ENCODE measurements around the gene NR5A2. TPM values are rescaled to one million over a fixed set of nuclear protein-coding genes. Genes with fewer than 3 reads are reported as not detected.

NR5A2 gene
- total and polyA plus RNA-seq, 10 donors: 0.02 to 0.63 (median 0.10) TPM; not detected in 3

DNA sequence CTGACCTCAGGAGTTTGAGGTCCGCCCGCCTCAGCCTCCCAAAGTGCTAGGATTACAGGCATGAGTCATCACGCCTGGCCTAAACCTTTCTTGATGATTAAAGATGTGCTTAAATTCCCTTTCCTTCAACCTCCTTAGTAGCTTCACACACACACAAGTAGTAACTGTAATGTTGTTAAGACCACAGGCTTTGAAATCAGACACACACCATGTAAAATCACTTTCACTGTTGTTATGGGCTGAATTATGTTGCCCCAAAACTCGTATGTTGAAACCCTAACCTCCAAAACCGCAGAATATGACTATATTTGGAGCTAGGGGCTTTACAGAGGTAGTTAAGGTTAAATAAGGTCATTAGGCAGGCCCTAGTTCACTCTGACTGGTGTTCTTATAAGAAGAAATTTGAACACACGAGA lies 180.2 kb downstream of the NR5A2 start:
- Histone ChIP-seq H3K27me3 (replicated peaks in 1 of 7) (no peaks in the 10 kb centered on the region), H3K9me3 (no peaks in the 10 kb centered on the region), H3K36me3 (no peaks in the 10 kb centered on the region), H3K4me3 (no peak overlapping the region), H3K4me1 (no peaks in the 10 kb centered on the region), H3K27ac (no peak overlapping the region)
- DNase-seq: no peak
- intact Hi-C loops (cut with DNase I; ENCODE audit: low total_unique reads): no loop called here
- WGBS, 5 donors: 56 to 70% (median 61%) methylated on average over 6 of the region's 6 CpGs
- no peak for TF ChIP-seq POLR2A (IDR thresholded peaks at IDR 0.05)
- TF ChIP-seq, protein P1, sequence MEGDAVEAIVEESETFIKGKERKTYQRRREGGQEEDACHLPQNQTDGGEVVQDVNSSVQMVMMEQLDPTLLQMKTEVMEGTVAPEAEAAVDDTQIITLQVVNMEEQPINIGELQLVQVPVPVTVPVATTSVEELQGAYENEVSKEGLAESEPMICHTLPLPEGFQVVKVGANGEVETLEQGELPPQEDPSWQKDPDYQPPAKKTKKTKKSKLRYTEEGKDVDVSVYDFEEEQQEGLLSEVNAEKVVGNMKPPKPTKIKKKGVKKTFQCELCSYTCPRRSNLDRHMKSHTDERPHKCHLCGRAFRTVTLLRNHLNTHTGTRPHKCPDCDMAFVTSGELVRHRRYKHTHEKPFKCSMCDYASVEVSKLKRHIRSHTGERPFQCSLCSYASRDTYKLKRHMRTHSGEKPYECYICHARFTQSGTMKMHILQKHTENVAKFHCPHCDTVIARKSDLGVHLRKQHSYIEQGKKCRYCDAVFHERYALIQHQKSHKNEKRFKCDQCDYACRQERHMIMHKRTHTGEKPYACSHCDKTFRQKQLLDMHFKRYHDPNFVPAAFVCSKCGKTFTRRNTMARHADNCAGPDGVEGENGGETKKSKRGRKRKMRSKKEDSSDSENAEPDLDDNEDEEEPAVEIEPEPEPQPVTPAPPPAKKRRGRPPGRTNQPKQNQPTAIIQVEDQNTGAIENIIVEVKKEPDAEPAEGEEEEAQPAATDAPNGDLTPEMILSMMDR (IDR thresholded peaks at IDR 0.05 in 8 of 11, conservative IDR thresholded peaks at IDR 0.05 in 3 of 11): no peak
- TF ChIP-seq POLR2AphosphoS5 (IDR thresholded peaks at IDR 0.05): no peak

DNA sequence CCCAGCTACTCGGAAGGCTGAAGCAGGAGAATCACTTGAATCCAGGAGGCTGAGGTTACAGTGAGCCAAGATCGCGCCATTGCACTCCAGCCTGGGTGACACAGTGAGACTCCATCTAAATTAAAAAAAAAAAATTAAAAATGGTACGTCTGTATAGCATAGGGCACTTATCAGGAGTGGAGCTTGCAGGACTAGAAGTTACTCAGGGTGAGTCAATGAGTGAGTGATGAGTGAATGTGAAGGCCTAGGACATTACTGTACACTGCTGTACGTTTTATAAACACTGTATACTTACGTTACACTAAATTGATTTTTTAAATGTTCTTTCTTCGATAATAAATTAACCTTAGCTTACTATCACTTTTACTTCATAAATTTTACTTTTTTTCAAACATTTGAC lies 183.6 kb downstream of the NR5A2 start:
- intact Hi-C loops (cut with DNase I; ENCODE audit: low total_unique reads): no loop called here
- H3K36me3 ChIP-seq: no peaks in the 10 kb centered on the region
- no peak overlapping the region for H3K4me3 ChIP-seq
- WGBS, 5 donors: 72 to 95% (median 81%) methylated on average over 7 of the region's 7 CpGs
- no peaks in the 10 kb centered on the region for H3K4me1 ChIP-seq
- H3K27ac ChIP-seq: no peak overlapping the region
- TF ChIP-seq POLR2A (IDR thresholded peaks at IDR 0.05): no peak
- TF ChIP-seq, protein P1 (IDR thresholded peaks at IDR 0.05 in 8 of 11, conservative IDR thresholded peaks at IDR 0.05 in 3 of 11): no peak
- no peak for TF ChIP-seq POLR2AphosphoS5 (IDR thresholded peaks at IDR 0.05)
- no peaks in the 10 kb centered on the region for H3K27me3 ChIP-seq (replicated peaks in 1 of 7)
- no peak for DNase-seq
- H3K9me3 ChIP-seq: peaks cover 0 to 12% (median 2%) of the 10 kb centered on the region in 8 donors

DNA sequence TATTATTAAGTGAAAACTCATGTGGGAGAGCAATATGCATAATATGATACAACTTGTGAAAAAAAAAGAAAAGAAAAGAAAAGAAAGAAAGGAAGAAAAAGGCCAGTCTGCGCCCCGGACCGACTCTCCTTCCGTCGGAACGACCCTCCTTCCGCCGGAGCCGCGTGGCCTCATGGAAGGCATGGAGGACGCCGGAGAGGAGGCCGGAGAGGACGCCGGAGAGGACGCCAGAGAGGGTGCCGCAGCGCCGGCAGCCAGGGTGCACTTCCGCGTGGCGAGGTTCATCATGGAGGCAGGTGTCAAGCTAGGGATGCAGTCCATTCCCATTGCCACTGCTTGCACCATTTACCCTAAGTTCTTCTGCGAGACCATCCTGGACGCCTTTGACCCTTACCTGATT lies 185.9 kb downstream of the NR5A2 start:
- no peak for TF ChIP-seq POLR2AphosphoS5 (IDR thresholded peaks at IDR 0.05)
- TF ChIP-seq, protein P1 (IDR thresholded peaks at IDR 0.05 in 8 of 11, conservative IDR thresholded peaks at IDR 0.05 in 3 of 11): no peak
- TF ChIP-seq POLR2A (IDR thresholded peaks at IDR 0.05): no peak
- Histone ChIP-seq H3K27ac (no peak overlapping the region), H3K36me3 (no peaks in the 10 kb centered on the region), H3K9me3 (peaks cover 0 to 12% (median 2%) of the 10 kb centered on the region in 8 donors), H3K4me1 (no peaks in the 10 kb centered on the region), H3K4me3 (no peak overlapping the region), H3K27me3 (replicated peaks in 1 of 7) (no peaks in the 10 kb centered on the region)
- 87 to 99% (median 97%) methylated on average over 19 to 24 of the region's 24 CpGs for whole genome bisulfite sequencing, 5 donors
- no peak for DNase-seq
- intact Hi-C loops (cut with DNase I; ENCODE audit: low total_unique reads): no loop called here

DNA sequence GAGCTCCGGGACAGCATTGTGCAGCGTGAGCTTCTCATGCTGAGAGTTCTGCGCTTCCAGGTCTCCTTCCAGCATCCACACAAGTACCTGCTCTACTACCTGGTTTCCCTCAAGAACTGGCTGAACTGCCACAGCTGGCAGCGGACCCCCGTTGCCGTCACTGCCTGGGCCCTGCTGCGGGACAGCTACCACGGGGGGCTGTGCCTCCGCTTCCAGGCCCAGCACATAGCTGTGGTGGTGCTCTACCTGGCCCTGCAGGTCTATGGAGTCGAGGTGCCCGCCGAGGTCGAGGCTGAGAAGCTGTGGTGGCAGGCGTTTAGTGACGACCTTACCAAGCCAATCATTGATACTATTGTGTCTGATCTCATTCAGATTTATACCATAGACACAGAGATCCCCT lies 186.4 kb downstream of the NR5A2 start:
- no peak for DNase-seq
- no peaks in the 10 kb centered on the region for H3K36me3 ChIP-seq
- TF ChIP-seq POLR2AphosphoS5 (IDR thresholded peaks at IDR 0.05): no peak
- TF ChIP-seq, protein P1 (IDR thresholded peaks at IDR 0.05 in 8 of 11, conservative IDR thresholded peaks at IDR 0.05 in 3 of 11): no peak
- TF ChIP-seq POLR2A (IDR thresholded peaks at IDR 0.05): no peak
- H3K27ac ChIP-seq: no peak overlapping the region
- peaks cover 0 to 12% (median 2%) of the 10 kb centered on the region in 8 donors for H3K9me3 ChIP-seq
- WGBS, 5 donors: 93 to 97% (median 95%) methylated on average over 10 to 15 of the region's 15 CpGs
- no peaks in the 10 kb centered on the region for H3K27me3 ChIP-seq (replicated peaks in 1 of 7)
- no peak overlapping the region for H3K4me3 ChIP-seq
- intact Hi-C loops (cut with DNase I; ENCODE audit: low total_unique reads): no loop called here
- no peaks in the 10 kb centered on the region for H3K4me1 ChIP-seq
